Choroid plexus epithelial cell (primary cell): ENCODE data around the gene NSG2.

Experiments used
- DNase-seq: peaks from one replicate; pipeline ENCODE4 v3.0.0-alpha.2; 2010; ENCODE audit warnings: low read depth
- H3K4me3 ChIP-seq: 2 replicates; pipeline ENCODE4 v1.5.1; 2011; ENCODE audit warnings: low read depth, mild to moderate bottlenecking, control low read depth, low read length, moderate library complexity
- CTCF ChIP-seq: conservative IDR thresholded peaks from 2 replicates; pipeline ENCODE4 v1.5.1; 2011; ENCODE audit warnings: low read depth, mild to moderate bottlenecking, control low read depth, inconsistent platforms, low read length, moderate library complexity

NSG2 gene

GRCh38 chr5:174046558-174046957 is 1.1 kb downstream of the NSG2 start:
- no peak for TF ChIP-seq CTCF
- DNase-seq: no peak
- H3K4me3 ChIP-seq: no peak overlapping the region

GRCh38 chr5:174047472-174048099 is 2.1 kb downstream of the NSG2 start:
- DNase-seq: no peak
- no peak overlapping the region for H3K4me3 ChIP-seq
- TF ChIP-seq CTCF: no peak

- DNase-seq: no peak
- no peak for TF ChIP-seq CTCF
- H3K4me3 ChIP-seq: no peak overlapping the region
Observed at GRCh38 chr5:174052636-174053035, 7.1 kb downstream of the NSG2 start.

GRCh38 chr5:174053905-174054304 is 8.4 kb downstream of the NSG2 start:
- no peak for DNase-seq
- no peak for TF ChIP-seq CTCF
- no peak overlapping the region for H3K4me3 ChIP-seq

GRCh38 chr5:174056064-174056847 is 10.8 kb downstream of the NSG2 start:
- DNase-seq: no peak
- no peak for TF ChIP-seq CTCF
- no peak overlapping the region for H3K4me3 ChIP-seq

GRCh38 chr5:174057206-174057605 is 11.7 kb downstream of the NSG2 start:
- no peak for DNase-seq
- no peak overlapping the region for H3K4me3 ChIP-seq
- no peak for TF ChIP-seq CTCF
